Eye (tissue), 1 donor: Measurements from ENCODE around the gene ADCY7.

Source experiments
- DNase-seq: peaks from one replicate; pipeline ENCODE4 v3.0.0-alpha.2; 2015

The ADCY7 gene

DNA sequence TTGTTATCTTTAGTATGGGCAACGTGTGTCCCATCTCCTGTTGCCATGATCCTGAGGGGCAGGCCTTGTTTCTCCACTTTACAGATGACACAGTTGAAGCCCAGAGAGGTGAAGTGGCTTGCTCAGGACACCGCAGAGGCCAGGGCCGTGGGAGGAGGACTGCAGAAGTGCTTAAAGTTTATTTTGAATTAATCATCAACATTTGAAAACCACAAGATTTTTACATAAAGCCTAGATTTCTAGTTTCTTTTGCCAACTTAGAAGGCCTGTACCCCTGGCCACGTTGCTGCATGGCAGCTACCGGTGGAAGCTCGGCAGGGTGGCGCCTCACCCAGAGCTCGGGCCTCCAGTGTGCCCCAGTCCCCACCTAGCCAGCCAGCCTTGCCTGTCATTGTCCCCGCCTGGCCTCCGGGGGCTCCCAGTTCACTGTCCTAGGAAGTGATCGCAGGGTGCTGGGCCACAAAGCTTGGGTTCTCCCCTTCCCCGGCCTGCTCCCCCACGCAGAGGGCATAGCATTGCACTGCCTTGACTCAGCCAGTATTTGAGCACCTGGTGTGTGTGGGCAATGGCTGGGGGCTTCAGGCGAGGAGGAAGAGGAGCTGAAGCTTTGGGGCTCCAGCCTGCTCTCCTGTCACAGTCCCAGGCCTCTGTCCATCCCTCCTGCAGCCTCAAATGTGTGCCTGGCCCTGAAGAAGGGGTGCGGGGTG is 14.8 kb upstream of the ADCY7 start:
- no peak for DNase-seq

DNA sequence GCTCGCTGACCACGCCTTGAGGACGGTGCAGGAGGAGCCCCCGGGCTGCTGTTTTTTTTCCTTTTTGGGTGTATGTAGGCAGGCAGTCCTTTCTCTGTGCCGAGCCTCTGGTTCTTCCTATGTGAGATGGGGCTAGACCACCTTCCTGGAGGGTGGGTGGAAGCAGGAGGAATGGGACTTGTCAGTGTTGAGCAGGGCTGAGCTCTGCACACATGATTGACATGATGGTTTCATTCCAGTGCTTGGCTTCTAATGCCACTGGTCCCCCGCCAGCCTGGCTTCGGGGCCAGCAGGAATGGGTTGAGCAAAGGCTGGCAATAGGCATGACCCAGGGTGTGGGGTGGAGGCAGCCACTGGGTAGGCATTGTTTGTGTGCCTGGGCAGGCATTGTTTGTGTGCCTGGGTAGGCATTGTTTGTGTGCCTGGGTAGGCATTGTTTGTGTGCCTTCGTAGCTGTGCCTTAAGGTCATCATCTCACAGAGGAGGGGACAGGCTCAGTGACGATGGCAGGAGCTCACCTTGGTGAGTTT is 14.2 kb upstream of the ADCY7 start:
- no peak for DNase-seq

DNA sequence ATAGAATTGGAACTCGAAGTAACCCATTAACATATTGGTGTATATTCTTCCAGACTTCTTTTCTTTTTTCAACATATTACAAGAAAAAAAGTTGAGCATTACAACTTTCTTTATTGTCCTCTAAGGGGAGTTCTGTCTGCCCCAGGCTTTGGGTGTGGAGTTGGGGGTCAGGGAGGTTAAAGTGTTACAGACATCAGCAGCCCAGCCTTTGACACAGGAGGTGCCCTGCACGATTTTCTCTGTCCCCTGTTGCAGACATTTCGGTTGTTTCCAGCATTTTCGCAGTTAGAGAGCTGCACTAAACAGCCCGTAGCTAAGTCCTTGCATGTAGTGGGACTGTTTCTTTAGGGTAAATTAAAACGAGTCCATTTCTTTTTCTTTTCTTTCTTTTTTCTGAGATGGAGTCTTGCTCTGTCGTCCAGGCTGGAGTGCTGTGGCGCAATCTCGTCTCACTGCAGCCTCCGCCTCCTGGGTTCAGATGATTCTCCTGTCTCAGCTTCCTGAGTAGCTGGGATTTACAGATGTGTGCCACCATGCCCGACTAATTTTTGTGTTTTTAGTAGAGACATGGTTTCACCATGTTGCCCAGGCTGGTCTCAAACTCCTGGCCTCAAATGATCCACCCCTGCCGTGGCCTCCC is 13.4 kb upstream of the ADCY7 start:
- no peak for DNase-seq

DNA sequence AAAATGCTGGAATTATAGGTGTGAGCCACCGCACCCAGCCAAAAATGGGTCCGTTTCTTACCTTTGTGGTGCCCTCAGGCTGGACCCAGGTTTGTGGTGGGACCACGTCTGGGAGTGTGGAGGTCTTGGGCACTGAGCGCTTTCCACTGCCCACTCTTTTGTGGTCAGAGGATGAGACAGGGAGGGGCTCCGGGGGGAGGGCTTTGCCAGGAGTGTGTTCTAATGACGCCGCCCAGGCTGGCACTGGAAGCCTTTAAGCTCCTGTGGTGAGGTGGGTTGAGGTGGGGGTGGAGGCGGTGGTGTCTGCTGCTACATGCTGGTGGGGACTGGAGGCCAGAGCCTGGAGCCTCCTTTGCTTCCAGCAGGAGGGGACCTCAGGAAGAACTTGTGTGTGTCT is 12.8 kb upstream of the ADCY7 start:
- no peak for DNase-seq

DNA sequence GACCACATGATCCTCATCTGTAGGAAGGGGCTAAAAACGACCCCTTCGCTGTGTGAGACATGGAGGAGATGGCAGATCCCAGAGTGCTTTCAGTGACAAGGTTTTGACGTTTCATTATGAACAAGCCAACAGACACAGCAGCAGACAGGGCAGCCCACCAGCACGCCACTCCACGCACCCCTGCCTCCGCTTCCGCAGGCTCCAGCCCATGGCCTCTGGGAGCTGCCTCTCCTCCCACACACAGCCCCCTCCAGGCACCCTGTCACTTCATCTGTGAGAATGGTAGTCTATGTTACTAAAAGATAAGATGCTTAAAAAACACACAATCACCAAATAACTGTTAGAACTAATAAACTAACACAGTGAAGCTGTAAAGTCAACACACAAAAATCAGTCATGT is 12.3 kb upstream of the ADCY7 start:
- peak; percentile 50 for DNase-seq

DNA sequence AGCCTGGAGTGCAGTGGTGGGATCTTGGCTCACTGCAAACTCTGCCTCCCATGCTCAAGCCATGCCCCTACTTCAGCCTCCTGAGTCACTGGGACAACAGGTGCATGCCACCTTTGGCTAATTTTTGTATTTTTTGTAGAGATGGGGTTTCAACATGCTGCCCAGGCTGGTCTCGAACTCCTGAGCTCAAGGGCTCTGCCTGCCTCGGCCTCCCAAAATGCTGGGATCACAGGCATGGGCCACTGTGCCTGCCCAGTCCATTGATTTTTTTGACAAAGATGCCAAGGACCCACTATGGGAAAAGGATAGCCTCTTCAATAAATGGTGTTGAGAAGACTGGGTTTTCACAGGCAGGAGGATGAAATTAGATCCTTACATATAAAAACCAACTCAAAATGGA is 10.8 kb upstream of the ADCY7 start:
- DNase-seq, result no peak

DNA sequence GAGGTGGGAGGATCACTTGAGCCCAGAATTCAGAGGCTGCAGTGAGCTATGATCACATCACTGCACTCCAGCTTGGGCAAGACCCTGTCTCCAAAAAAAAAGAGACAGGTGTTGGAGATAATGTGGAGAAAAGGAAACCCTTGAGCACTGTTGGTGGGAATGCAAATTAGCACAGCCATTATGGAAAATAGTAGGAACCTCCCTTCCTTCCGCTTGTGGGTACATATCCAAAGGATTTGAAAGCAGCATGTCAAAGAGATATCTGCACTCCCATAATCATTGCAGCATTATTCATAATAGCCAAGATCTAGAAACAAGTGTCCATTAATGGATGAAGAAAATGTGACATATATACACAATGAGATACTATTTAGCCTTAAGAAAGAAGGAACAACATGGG is 9.7 kb upstream of the ADCY7 start:
- DNase-seq, result no peak

DNA sequence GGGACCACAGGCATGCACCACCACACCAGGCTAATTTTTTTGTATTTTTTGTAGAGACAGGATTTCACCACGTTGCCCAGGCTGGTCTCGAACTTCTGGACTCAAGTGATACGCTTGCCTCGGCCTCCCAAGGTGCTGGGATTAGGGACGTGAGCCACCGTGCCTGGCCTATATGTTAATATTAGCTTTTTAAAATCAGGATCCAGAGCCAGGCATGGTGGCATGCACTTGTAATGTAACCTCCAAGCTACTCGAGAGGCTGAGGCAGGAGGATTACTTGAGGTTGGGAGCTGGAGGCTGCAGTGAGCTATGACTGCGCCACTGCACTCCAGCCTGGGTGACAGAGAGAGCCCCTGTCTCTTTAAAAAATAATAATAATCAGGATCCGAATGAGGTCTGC is 8.5 kb upstream of the ADCY7 start:
- no peak for DNase-seq

DNA sequence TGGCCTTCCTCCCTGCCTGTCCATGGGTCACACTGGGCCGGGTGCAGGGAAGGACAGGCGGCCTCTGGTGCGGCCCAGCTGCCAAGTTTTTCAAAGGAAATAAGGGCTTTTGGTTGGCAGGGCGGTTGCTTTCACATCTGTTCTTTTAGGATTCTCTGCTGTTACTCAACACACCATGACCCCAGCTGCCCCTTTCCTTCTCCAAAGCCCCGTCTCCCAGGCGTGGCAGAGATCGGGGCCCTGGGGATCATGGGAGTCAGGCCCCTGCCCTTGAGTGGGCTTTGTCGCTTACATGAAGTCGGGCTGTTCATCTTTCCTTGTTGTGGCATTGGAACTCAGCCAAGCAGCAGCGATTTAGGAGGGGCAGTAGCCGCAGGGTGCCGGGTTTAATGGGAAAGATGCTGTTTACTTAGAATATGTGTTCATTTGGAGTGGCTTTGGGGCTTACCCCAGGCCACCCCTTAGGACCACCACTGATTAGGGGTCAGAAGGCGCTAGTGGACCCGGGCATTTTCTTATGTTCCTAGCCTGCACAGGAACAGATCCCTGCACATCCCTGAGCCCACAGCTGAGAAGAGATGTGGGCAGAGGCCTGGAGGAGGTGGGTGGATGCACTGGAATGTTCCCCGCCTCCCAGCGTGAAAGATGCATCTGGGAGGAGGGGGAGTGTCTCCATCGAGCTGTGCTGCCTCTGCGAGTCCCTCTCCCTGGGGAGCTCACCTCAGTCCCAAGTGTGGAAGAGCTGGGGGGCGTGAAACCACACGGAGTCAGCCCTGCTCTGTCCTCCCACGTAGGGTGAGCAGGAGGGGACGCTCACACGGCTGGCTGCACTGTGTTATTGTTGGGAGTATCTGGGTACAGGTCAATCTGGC is 6.8 kb upstream of the ADCY7 start:
- DNase-seq, result peak; percentile 86

DNA sequence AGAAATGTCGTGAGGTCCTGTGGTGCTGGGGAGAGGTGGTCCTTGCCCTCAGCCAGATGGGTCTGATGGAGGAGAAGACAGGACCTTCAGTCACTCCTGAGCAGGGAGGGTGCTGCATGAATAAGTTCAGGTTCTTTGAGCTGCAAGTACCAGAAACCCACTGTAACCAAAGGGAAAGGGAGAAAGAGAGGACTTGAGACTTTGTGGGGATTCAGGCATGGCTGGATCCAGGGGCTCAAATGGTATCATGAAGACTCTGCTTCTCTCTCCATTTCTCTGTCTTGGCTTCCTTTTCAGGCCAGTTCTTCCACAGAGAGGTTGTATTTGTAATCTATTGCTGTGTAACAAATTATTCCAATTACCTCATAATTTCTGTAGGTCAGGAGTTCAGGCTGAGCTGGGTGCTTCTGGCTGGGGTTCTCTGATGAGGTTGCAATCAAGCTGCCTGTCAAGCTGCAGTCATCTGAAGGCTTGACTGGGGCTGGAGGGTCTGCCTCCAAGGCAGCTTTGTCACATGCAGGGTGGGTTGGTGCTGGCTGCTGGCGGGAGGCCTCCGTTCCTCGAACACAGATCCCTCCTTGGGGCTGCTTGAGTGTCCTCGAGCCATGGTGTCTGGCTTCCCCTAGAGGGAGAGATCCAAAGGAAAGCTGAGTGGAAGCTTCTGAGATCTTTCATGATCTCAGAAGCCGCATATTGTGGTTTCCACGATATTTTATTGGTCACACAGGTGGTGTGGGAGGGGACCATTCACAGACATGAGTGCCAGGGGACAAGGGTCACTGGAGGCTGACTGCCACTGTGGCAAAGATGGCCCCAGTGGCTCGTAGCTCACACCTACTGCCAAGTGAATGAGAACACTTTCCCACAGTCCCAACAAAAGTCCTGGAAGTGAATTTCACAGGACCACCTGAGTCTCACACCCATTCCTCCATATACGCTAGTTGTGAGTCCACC is 5.9 kb upstream of the ADCY7 start:
- DNase-seq, result no peak

DNA sequence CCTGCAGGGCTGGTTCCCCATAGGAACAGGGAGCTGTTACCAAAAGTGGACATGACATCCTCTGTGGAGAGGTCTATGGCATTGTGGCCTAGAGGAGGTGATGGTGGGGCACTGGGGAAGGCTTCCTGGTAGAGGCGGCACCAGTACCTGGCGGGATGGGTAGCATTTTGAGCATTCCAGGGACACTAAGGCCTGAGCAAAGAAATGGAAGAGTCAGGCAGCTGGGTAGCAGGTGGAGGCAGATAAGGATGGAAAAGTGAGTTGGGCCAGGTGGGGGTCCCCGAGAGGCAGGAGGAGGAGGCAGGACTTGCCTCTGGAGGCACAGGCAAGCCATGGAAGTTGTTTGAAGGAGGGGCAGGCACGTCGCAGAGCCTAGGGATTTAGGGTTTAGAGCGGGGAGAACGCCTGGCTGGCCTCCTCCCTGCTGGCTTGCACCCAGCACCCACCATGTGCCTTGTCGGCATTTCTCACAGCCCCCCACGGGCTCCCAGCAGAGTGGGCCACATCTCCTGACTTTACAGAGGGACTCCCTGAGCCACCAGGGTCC is 5.1 kb upstream of the ADCY7 start:
- DNase-seq, result no peak

DNA sequence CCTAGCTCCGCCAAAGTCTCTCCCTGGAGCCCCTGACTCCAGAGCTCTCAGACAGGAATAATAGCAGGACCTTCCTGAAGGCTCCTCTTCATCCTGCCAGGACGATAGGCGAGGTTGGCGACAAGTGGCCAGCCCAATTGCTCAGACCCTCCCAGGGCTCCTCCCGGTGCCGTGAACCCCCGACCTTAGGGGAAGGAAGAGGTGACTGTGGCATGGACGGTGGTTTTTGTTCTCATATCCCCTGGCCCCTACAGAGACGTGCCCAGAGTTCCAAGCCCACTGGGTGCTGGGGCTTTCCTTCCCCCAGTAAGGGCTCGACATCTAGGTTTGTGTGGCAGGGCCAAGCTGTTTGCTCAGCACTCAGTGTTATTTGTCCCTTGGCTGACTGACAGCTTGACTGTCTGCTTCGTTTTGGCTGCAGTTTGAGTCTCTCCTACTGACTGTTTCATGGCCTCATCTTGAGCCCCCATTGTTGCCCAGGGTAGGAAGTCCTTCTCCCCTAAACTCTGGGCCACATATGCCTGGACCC is 4.6 kb upstream of the ADCY7 start:
- DNase-seq, result no peak

DNA sequence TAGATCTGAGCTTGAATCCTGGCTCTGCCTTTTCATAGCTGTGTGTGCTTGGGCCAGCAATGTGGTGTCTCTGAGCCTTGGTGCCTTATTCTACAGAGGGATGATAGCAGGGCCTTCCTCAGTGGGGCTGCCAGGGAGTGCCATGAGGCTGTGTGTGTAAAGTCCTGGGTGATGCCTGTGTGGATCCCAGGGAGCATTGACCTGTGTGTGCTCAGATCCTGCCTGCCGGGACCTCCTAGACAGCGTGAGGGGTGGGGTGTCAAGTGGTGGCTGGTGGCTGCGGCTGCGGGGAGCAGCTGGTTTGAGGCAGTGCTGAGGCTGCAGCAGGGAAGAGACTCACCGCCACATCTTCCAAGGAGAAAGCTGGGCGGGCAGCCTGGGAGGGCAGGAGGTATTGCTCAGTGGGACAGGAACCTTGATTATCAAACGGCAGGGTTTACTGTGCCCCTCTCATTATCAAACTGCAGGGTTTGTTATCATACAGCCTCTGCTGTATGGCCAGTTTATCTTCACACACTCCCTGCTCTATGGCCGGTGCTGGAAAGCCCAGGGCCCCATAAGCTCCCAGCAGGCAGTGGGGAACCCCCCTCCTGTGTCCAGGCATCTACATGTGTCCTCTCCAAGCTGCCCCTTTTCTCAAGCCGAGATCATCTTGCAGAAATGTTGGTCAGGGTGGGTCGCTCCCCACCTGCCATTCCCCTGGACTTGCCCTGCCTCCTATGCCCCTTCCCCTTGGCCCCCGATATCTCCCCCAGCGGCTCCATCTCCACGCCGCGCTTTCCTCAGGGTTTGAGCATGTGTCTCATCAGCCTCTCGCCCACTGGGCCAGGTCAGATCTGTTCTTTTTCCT is 3.1 kb upstream of the ADCY7 start:
- no peak for DNase-seq

DNA sequence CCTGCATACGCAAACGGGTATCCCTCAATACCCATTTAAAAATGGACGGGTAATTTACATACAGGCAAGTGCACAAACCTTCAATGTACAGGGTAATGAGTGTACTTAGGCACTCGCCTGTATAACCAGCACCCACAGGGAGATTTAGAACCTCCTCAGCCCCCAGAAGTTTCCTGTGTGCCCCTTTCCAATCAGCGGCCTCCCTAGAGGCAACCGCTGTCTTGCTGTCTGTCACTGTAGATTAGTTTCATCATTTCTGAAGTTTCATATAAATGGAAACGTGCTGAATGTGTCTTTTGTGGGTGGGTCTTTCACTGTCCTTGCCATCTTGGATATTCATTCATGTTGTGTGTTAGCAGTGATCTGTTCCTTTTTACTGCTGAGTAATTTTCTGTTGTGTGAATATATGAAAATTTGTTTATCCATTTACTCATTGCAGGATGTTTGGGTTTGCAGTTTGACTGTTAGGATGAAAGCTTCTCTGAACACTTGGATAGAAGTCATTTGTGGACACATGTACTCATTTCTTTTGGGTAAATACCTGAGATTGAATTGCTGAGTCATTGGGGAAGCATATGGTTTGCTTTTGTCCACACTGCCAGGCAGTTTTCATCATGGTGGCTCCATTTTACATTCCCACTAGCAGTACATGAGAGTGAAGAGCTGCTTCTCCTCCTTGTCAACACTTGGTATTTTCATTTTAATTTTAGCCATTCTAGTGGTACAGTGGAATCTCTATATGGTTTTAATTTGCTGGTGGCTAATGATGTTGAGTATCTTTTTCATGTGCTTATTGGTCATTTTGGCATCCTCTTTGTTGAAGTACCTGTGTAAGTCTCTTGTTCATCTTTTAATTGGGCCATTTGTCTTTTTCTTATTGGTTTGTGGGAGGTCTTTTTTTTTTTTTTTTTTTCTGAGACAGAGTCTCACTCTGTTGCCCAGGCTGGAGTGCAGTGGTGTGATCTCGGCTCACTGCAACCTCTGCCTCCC is 2.1 kb upstream of the ADCY7 start:
- DNase-seq, result peak; percentile 78

DNA sequence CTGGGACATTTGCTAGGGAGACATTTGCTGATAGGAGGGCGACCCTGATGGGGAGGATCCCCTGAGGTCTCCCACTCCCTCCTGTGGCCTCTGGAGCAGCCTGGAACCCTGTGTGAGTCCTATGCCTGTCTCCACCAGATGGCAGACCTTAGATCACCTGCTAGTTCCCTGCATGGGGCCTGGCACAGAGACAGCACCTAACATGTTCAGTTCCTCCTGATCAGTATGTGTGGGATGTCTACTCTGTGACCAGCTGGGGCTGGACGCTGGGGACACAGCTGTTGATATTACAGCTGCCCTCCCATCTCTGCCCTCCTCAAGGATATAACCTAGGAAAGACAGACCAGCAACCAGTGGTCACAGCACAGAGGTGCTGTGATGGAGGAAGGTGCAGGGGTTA is 1.1 kb upstream of the ADCY7 start:
- DNase-seq, result no peak

DNA sequence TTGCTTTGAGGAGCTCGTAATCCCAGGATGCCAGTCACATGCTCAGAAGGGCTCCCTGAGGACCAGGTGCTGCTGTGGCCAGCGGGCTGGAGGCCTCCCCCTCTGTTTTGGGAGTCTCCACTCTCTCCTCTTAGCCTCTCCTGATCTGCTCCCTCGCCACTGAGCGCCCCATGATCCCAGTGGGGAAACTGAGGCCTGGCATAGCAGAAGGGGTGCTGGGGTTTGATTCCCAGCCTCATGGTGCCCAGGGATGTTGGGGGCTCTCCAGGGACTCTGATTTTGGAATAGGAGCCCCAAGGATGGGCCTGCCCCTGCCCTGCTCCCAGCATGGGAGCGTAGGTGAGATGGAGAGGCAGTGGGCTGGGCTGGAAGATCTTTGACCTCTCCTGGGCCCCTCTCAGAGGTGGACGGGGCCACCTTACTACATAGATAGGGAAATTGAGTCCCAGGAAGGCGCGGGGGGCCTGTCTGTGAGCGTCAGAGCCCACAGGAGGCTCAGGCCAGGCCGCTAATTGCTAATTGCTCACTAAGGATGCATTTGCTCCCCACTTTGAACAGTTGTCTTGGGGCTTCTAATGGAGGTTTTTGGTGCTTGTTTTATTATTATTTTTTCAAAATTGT is 525 bp upstream of the ADCY7 start:
- no peak for DNase-seq

DNA sequence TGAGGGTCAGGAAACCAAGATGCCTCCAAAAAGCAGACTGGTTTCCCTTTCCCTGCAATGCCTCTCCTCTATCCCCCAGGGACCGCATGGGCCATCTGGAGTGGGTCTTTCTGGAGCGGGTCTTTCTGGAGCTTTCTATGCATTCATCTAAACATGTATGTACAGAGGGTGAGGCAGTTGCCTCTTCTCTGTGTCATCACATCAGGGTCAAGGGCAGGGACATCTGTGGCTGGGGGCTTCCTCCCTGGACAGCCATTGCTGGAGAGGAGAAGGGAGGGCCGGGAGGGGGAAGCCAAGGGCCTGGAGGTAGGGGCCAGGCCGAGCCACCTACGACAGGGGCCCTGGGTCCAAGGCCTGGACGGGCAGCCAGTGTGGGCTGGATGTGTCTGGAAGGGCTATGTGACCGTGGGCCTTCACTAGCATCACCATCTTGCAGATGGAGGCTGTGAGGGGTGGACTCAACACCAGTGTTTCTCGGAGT is 840 bp downstream of the ADCY7 start:
- DNase-seq, result no peak

DNA sequence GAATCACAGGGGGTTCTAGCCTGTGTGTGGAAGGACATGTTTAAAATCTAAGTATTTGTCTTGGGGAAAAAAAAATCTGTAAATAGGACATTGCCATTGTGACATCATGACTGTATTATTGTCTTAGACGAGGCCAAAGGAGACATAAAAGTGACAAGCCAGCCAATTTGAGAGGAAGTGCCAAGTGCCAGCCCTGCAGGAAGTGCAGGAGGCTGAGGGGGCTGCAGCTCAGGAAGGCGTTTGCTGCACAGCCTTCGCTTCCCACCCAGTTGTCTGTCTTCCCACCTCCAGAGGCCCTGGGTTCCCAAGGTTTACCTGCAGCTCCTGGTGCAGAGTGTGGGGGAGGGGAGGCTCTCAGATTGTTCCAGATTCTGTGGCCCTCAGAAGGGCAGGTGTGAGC is 1.3 kb downstream of the ADCY7 start:
- DNase-seq, result no peak

DNA sequence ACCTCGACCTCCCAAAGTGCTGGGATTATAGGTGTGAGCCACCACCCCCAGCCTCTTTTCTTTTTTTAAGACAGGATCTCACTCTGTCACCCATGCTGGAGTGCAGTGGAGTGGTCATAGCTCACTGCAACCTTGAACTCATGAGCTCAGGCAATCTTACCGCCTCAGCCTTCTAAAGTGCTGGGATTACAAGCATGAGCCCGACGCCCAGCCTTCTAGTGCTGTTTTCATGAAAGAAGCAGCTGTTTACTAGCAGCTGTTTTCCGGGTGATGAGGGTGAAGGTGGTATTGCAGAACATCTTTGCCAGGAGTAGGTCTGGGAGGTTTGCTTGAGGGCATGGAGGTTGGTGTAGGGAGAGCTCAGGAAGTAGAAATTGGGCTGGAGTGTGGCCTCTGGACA is 2.0 kb downstream of the ADCY7 start:
- DNase-seq, result no peak
